ENCODE measurements around the gene EYS.

DNA sequence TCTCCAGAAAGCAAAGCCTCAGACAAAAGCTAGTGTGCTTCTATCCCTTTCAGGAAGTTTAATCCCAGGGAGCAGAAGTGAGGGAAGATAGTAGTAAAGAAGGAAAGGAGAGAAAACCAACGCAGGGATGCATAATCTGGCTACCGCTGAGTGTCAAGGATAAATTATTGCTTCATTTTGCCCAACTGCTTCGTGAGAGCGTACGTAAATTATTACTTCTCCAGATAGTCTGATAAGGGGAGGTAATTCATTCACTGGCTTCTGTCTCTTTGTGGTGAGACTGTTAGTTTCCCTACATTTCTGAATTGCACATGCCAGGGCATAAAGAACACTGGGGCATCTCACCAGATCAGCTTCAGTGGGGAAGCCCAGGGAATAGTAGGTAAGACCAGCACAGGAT is 1531.7 kb downstream of the EYS start:
- TF ChIP-seq, protein P1, sequence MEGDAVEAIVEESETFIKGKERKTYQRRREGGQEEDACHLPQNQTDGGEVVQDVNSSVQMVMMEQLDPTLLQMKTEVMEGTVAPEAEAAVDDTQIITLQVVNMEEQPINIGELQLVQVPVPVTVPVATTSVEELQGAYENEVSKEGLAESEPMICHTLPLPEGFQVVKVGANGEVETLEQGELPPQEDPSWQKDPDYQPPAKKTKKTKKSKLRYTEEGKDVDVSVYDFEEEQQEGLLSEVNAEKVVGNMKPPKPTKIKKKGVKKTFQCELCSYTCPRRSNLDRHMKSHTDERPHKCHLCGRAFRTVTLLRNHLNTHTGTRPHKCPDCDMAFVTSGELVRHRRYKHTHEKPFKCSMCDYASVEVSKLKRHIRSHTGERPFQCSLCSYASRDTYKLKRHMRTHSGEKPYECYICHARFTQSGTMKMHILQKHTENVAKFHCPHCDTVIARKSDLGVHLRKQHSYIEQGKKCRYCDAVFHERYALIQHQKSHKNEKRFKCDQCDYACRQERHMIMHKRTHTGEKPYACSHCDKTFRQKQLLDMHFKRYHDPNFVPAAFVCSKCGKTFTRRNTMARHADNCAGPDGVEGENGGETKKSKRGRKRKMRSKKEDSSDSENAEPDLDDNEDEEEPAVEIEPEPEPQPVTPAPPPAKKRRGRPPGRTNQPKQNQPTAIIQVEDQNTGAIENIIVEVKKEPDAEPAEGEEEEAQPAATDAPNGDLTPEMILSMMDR (IDR thresholded peaks at IDR 0.05): no peak
- TF ChIP-seq POLR2A (IDR thresholded peaks at IDR 0.05): no peak
